ENCODE measurements around the gene SUCLG1. TPM values are rescaled to one million over a fixed set of nuclear protein-coding genes. Genes with fewer than 3 reads are reported as not detected.

SUCLG1 gene
- total and polyA plus RNA-seq, 2 of the 8 experiments (the other 6 are each of a cell fraction or from before 2014, with no cell fraction given) = 19.9 to 40.0 TPM

DNA sequence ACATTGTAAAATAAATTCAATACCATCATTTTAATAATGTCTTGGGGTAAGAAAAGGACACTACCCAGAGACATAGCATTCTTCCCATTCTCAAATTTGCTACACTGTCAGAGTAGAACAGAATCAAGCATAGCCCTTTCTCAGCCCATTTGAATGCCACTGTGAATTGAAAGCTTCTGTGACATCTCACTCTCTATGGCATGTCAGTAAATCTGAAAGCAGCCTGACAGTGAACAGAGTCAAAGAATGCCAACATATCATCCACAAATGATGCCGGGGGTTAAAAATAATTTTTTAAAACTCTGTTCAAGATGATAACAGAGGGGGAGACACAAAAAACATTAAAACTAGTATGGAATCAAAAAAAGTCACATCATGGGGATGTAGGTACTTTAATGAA, 17.6 kb downstream of the SUCLG1 start:
- H2BK12ac ChIP-seq (ENCODE audit: low read depth, low read length) = no peak overlapping the region
- H3K27me3 ChIP-seq (replicated peaks in 1 of 4; ENCODE audit: control insufficient read depth in 3 of 4, extremely low read depth in 1 of 4, insufficient read depth in 3 of 4, low read length in 3 of 4) = no peaks in the 10 kb centered on the region
- no peak overlapping the region for H4K91ac ChIP-seq (replicated peaks; ENCODE audit: insufficient read length, low read length)
- H4K20me1 ChIP-seq (replicated peaks in 1 of 2; ENCODE audit: control insufficient read depth in 1 of 2, insufficient read depth in 2 of 2, low read length in 2 of 2) = no peaks in the 10 kb centered on the region
- H3K56ac ChIP-seq (replicated peaks; ENCODE audit: insufficient read length, low read depth, low read length) = no peak overlapping the region
- H3K4ac ChIP-seq (replicated peaks; ENCODE audit: insufficient read length, low read depth, low read length) = no peak overlapping the region
- H3K14ac ChIP-seq (ENCODE audit: insufficient read length) = no peak overlapping the region
- H3K4me2 ChIP-seq (ENCODE audit: insufficient read depth in 1 of 2, low read depth in 2 of 2, low read length in 2 of 2) = no peak overlapping the region
- no peaks in the 10 kb centered on the region for H3K79me1 ChIP-seq (ENCODE audit: low read depth, low read length)
- no peak overlapping the region for H4K8ac ChIP-seq (ENCODE audit: extremely low read depth, insufficient read depth, low read length)
- H3K36me3 ChIP-seq (ENCODE audit: control insufficient read depth in 2 of 4, insufficient read depth in 4 of 4, low read length in 3 of 4) = peaks cover 3 to 14% (median 11%) of the 10 kb centered on the region in 4 experiments; a peak in 4 of 8 replicates
- no peak overlapping the region for H2BK120ac ChIP-seq (replicated peaks; ENCODE audit: low read depth, low read length)
- WGBS, 2 experiments (ENCODE audit: extremely low coverage in 1 of 2, insufficient coverage in 1 of 2, insufficient read length in 1 of 2, insufficient replicate concordance in 2 of 2, low coverage in 1 of 2, low lambda C conversion rate in 2 of 2, missing lambda C conversion rate in 1 of 2) = 94% methylated on average over 1 of the region's 1 CpG; no CpG with 5 or more reads in 1 of the 2 experiments
- H2BK5ac ChIP-seq (ENCODE audit: low read depth, low read length) = no peak overlapping the region
- ChIA-PET CTCF (ENCODE audit: partially characterized antibody) (no interaction called here), POLR2A (ENCODE audit: partially characterized antibody) (no interaction called here)
- no peak overlapping the region for H2BK20ac ChIP-seq (ENCODE audit: low read length)
- no peak overlapping the region for H3K23ac ChIP-seq (ENCODE audit: insufficient read length)
- H3K18ac ChIP-seq (ENCODE audit: extremely low read depth, low read length) = no peak overlapping the region
- H2AK5ac ChIP-seq (ENCODE audit: low read depth, low read length) = no peak overlapping the region
- no peak for TF ChIP-seq MAFK (IDR thresholded peaks at IDR 0.05; ENCODE audit: low read depth, low read length)
- TF ChIP-seq POLR2A (IDR thresholded peaks at IDR 0.05; ENCODE audit: control extremely low read depth in 1 of 2, low read depth in 2 of 2, low read length in 2 of 2) = no peak
- TF ChIP-seq RBBP5 (IDR thresholded peaks at IDR 0.05; ENCODE audit: borderline replicate concordance, low read depth, low read length) = no peak
- TF ChIP-seq PHF8 (conservative IDR thresholded peaks at IDR 0.05; ENCODE audit: low read depth, low read length) = no peak
- TF ChIP-seq, protein P1, sequence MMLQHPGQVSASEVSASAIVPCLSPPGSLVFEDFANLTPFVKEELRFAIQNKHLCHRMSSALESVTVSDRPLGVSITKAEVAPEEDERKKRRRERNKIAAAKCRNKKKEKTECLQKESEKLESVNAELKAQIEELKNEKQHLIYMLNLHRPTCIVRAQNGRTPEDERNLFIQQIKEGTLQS (IDR thresholded peaks at IDR 0.05; ENCODE audit: insufficient read depth, low read depth, low read length) = no peak
- no peak overlapping the region for H3K4me3 ChIP-seq (ENCODE audit: extremely low read depth in 1 of 4, insufficient read depth in 2 of 4, low read depth in 3 of 4, low read length in 4 of 4)
- no peaks in the 10 kb centered on the region for H3K4me1 ChIP-seq (replicated peaks in 1 of 4; ENCODE audit: control insufficient read depth in 3 of 4, insufficient read depth in 4 of 4, low read length in 3 of 4)
- H3K79me2 ChIP-seq (ENCODE audit: control insufficient read depth in 1 of 2, insufficient read depth in 2 of 2, low read length in 2 of 2) = no peaks in the 10 kb centered on the region
- no peaks in the 10 kb centered on the region for H3K9me3 ChIP-seq (ENCODE audit: insufficient read depth in 2 of 2, low read depth in 1 of 2, low read length in 1 of 2)
- DNase-seq (ENCODE audit: low read depth in 1 of 2, low spot score in 2 of 2) (no peak), FAIRE-seq (no peak)
- H4K5ac ChIP-seq (ENCODE audit: insufficient read length, low read depth, low read length) = no peak overlapping the region
- no peaks in the 10 kb centered on the region; the same call in 1 of the 2 replicates for H3K23me2 ChIP-seq (ENCODE audit: low read depth, low read length)
- no peak overlapping the region for H3K9ac ChIP-seq (replicated peaks in 1 of 4; ENCODE audit: extremely low read depth in 1 of 4, low read depth in 3 of 4, low read length in 3 of 4)
- no peak overlapping the region for H2BK15ac ChIP-seq (ENCODE audit: low read length)
- H3K27ac ChIP-seq (ENCODE audit: low read depth, low read length) = no peak overlapping the region
- no peak overlapping the region for H2AFZ ChIP-seq (ENCODE audit: low read length)

All from H1 (cell line).